IPS-18a (cell line): ENCODE measurements around the gene REEP2.

Experiments
- H3K27ac ChIP-seq: one replicate; pipeline ENCODE4 v1.5.1; 2013; ENCODE audit warnings: low read length
- H3K27me3 ChIP-seq: one replicate; pipeline ENCODE4 v1.6.1; 2013; ENCODE audit warnings: mild to moderate bottlenecking, low read length; ENCODE audit not compliant: control insufficient read depth, insufficient read depth
- H3K36me3 ChIP-seq: one replicate; pipeline ENCODE4 v1.6.1; 2013; ENCODE audit warnings: low read depth, low read length; ENCODE audit not compliant: control insufficient read depth
- H3K4me1 ChIP-seq: one replicate; pipeline ENCODE4 v1.6.1; 2013; ENCODE audit warnings: low read depth, low read length; ENCODE audit not compliant: control insufficient read depth
- H3K4me3 ChIP-seq: one replicate; pipeline ENCODE4 v1.5.1; 2013; ENCODE audit warnings: low read length
- H3K9ac ChIP-seq: one replicate; pipeline ENCODE4 v1.6.1; 2013; ENCODE audit warnings: mild to moderate bottlenecking, low read length, moderate library complexity
- H3K9me3 ChIP-seq: one replicate; pipeline ENCODE4 v1.6.1; 2013; ENCODE audit warnings: low read depth, low read length; ENCODE audit not compliant: control insufficient read depth

Gene REEP2

DNA sequence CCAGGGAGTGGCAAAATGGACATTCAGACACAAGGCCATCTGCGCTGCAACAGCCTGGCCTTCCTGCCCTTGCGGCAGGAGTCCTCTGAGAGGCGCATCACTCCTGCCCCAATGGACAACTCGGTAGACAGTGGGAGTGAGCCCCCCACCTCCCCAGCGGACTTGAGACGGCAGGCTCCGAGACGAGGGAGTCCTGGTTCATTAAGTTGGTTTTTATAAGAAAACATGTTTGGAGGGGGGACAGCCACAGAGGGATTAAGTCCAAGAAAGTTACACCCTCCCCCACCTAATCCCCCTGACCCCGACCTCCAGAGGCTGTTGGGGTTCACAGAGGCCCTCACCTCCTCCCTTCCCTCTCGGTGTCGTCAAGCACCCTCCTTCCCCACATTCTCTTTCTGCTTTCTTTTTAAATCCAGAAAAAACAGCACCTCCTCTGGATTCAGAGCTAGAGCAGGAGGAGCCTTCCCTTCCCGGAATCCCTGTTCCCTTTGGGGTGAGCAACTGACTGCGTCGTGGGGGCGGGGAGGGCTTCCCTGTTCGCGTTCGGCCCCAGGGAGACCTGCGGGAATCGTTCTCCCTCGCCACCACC lies 24.7 kb downstream of the REEP2 start:
- H3K9me3 ChIP-seq = no peaks in the 10 kb centered on the region
- H3K4me3 ChIP-seq = peak overlapping the region; percentile 94
- peaks cover 13% of the 10 kb centered on the region for H3K36me3 ChIP-seq
- peak overlapping the region; percentile 81 for H3K27ac ChIP-seq
- peaks cover 5% of the 10 kb centered on the region for H3K4me1 ChIP-seq
- H3K9ac ChIP-seq = peak overlapping the region; percentile 90
- peaks cover 18% of the 10 kb centered on the region for H3K27me3 ChIP-seq

DNA sequence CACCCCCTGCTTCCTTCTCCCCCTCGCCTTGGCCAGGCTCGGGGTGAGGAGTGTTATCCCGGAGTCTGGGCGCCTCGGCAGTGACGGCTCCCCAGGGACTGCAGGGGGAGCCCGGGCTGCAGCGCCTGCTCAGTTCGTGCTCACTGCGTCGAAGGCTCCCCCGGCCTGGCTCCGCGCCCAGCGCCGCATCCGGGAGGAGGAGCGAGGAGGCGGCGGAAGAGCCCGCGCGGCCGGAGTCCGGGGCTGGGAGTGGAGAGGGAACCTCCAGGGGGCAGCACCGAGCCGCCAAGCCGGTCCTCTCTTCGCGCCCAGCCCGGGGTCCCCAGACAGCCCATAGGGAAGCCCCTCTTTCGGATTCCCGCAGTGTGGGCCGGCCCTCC lies 25.1 kb downstream of the REEP2 start:
- H3K4me1 ChIP-seq = peaks cover 5% of the 10 kb centered on the region
- H3K36me3 ChIP-seq = peaks cover 15% of the 10 kb centered on the region
- H3K27ac ChIP-seq = peak overlapping the region; percentile 81
- H3K4me3 ChIP-seq = peak overlapping the region; percentile 94
- no peaks in the 10 kb centered on the region for H3K9me3 ChIP-seq
- H3K9ac ChIP-seq = peak overlapping the region; percentile 90
- H3K27me3 ChIP-seq = peaks cover 18% of the 10 kb centered on the region

DNA sequence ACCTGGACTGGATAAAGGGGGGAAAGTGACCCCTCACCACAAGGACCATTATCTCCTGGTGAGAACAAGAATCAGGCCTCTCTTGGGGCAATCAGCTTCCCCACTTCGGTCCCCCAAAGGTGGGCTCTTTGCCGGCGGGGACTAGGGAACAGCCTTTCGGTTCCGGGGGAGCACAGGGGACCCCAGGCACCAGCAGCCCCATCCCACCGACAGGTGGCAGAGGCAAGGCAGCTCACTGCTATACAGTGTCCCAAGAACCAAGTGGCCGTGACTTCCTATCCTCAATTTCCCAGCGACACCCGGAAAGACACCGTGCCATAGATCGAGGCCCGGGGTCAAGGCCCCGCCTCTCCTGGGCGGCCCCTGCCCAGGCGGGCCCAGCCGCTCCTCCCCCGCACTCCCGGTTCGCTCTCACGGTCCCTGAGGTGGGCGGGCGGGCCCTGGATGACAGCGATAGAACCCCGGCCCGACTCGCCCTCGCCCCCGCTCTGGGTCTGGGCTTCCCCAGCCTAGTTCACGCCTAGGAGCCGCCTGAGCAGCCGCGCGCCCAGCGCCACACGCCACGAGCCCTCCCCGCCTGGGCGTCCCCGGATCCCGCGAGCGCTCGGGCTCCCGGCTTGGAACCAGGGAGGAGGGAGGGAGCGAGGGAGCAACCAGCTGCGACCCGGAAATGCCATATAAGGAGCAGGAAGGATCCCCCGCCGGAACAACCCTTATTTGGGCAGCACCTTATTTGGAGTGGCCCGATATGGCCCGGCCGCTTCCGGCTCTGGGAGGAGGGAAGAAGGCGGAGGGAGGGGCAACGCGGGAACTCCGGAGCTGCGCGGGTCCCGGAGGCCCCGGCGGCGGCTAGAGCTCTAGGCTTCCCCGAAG lies 25.8 kb downstream of the REEP2 start:
- Histone ChIP-seq H3K36me3 (peaks cover 15% of the 10 kb centered on the region), H3K9ac (peak overlapping the region; percentile 90), H3K9me3 (no peaks in the 10 kb centered on the region), H3K27me3 (peaks cover 18% of the 10 kb centered on the region), H3K4me3 (peak overlapping the region; percentile 94), H3K4me1 (peaks cover 5% of the 10 kb centered on the region), H3K27ac (peak overlapping the region; percentile 74)

DNA sequence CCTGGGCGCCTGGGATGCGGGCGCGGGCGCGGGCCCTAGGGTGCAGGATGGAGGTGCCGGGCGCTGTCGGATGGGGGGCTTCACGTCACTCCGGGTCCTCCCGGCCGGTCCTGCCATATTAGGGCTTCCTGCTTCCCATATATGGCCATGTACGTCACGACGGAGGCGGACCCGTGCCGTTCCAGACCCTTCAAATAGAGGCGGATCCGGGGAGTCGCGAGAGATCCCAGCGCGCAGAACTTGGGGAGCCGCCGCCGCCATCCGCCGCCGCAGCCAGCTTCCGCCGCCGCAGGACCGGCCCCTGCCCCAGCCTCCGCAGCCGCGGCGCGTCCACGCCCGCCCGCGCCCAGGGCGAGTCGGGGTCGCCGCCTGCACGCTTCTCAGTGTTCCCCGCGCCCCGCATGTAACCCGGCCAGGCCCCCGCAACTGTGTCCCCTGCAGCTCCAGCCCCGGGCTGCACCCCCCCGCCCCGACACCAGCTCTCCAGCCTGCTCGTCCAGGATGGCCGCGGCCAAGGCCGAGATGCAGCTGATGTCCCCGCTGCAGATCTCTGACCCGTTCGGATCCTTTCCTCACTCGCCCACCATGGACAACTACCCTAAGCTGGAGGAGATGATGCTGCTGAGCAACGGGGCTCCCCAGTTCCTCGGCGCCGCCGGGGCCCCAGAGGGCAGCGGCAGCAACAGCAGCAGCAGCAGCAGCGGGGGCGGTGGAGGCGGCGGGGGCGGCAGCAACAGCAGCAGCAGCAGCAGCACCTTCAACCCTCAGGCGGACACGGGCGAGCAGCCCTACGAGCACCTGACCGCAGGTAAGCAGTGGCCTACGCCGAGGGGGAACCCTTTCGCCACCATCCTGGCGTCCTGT lies 26.6 kb downstream of the REEP2 start, which contains the start of gene EGR1:
TSS of gene EGR1 (plus strand) at position 219 of the 864 bp plus-strand sequence. CDS start at position 502, 283 bp downstream.
- Histone ChIP-seq H3K4me3 (peak within 1 kb of the TSS; percentile 94), H3K27me3 (peaks cover 18% of the 10 kb centered on the region), H3K9ac (peak within 1 kb of the TSS; percentile 90), H3K27ac (peak within 1 kb of the TSS; percentile 74), H3K9me3 (no peaks in the 10 kb centered on the region), H3K36me3 (peaks cover 15% of the 10 kb centered on the region), H3K4me1 (peaks cover 5% of the 10 kb centered on the region)

DNA sequence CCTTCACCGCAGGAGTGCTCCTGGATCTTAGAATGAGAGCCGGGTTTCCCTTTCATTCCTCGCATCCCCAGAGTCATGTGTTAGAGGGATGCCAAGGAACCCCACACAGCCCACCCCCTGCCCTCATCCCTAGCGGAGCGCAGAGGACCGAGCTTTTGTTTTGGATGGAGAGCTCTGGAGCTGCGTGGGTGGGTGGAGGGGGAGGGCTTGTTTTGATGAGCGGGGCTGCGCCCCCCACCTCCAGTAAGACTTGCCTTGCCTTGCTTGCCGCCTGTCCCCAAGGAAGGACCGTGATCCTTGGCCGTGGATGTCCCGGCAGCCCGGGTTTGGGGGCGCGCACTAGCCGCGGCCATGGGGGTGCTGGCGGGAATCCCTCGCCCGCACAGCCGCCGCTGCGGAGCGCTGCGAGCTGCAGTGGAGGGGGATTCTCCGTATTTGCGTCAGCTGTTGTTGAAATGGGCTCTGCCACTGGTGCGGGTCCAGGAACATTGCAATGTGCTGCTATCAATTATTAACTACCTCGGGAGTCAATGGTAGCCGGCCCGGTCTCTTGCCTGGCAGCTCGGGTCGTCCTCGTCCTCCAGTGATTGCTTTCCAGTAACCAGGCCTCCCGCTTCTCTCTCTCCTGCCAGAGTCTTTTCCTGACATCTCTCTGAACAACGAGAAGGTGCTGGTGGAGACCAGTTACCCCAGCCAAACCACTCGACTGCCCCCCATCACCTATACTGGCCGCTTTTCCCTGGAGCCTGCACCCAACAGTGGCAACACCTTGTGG lies 27.5 kb downstream of the REEP2 start:
- no peak overlapping the region for H3K27ac ChIP-seq
- H3K9ac ChIP-seq = peak overlapping the region; percentile 75

DNA sequence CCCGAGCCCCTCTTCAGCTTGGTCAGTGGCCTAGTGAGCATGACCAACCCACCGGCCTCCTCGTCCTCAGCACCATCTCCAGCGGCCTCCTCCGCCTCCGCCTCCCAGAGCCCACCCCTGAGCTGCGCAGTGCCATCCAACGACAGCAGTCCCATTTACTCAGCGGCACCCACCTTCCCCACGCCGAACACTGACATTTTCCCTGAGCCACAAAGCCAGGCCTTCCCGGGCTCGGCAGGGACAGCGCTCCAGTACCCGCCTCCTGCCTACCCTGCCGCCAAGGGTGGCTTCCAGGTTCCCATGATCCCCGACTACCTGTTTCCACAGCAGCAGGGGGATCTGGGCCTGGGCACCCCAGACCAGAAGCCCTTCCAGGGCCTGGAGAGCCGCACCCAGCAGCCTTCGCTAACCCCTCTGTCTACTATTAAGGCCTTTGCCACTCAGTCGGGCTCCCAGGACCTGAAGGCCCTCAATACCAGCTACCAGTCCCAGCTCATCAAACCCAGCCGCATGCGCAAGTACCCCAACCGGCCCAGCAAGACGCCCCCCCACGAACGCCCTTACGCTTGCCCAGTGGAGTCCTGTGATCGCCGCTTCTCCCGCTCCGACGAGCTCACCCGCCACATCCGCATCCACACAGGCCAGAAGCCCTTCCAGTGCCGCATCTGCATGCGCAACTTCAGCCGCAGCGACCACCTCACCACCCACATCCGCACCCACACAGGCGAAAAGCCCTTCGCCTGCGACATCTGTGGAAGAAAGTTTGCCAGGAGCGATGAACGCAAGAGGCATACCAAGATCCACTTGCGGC lies 28.2 kb downstream of the REEP2 start:
- H3K27me3 ChIP-seq = peaks cover 18% of the 10 kb centered on the region
- H3K9ac ChIP-seq = peak overlapping the region; percentile 75
- no peaks in the 10 kb centered on the region for H3K4me1 ChIP-seq
- H3K9me3 ChIP-seq = no peaks in the 10 kb centered on the region
- H3K36me3 ChIP-seq = peaks cover 15% of the 10 kb centered on the region
- peak overlapping the region; percentile 94 for H3K4me3 ChIP-seq
- no peak overlapping the region for H3K27ac ChIP-seq

More for the DNA sequence above, 27.5 kb downstream of the REEP2 start:
- peak overlapping the region; percentile 94 for H3K4me3 ChIP-seq
- peaks cover 5% of the 10 kb centered on the region for H3K4me1 ChIP-seq
- H3K36me3 ChIP-seq = peaks cover 15% of the 10 kb centered on the region
- H3K27me3 ChIP-seq = peaks cover 18% of the 10 kb centered on the region
- no peaks in the 10 kb centered on the region for H3K9me3 ChIP-seq

DNA sequence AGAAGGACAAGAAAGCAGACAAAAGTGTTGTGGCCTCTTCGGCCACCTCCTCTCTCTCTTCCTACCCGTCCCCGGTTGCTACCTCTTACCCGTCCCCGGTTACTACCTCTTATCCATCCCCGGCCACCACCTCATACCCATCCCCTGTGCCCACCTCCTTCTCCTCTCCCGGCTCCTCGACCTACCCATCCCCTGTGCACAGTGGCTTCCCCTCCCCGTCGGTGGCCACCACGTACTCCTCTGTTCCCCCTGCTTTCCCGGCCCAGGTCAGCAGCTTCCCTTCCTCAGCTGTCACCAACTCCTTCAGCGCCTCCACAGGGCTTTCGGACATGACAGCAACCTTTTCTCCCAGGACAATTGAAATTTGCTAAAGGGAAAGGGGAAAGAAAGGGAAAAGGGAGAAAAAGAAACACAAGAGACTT lies 28.9 kb downstream of the REEP2 start:
- peak overlapping the region; percentile 94 for H3K4me3 ChIP-seq
- no peaks in the 10 kb centered on the region for H3K4me1 ChIP-seq
- no peaks in the 10 kb centered on the region for H3K9me3 ChIP-seq
- H3K27me3 ChIP-seq = peaks cover 18% of the 10 kb centered on the region
- no peak overlapping the region for H3K9ac ChIP-seq
- peaks cover 15% of the 10 kb centered on the region for H3K36me3 ChIP-seq
- no peak overlapping the region for H3K27ac ChIP-seq

DNA sequence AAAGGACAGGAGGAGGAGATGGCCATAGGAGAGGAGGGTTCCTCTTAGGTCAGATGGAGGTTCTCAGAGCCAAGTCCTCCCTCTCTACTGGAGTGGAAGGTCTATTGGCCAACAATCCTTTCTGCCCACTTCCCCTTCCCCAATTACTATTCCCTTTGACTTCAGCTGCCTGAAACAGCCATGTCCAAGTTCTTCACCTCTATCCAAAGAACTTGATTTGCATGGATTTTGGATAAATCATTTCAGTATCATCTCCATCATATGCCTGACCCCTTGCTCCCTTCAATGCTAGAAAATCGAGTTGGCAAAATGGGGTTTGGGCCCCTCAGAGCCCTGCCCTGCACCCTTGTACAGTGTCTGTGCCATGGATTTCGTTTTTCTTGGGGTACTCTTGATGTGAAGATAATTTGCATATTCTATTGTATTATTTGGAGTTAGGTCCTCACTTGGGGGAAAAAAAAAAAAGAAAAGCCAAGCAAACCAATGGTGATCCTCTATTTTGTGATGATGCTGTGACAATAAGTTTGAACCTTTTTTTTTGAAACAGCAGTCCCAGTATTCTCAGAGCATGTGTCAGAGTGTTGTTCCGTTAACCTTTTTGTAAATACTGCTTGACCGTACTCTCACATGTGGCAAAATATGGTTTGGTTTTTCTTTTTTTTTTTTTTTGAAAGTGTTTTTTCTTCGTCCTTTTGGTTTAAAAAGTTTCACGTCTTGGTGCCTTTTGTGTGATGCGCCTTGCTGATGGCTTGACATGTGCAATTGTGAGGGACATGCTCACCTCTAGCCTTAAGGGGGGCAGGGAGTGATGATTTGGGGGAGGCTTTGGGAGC lies 29.5 kb downstream of the REEP2 start:
- Histone ChIP-seq H3K36me3 (peaks cover 15% of the 10 kb centered on the region), H3K27me3 (peaks cover 18% of the 10 kb centered on the region), H3K27ac (no peak overlapping the region), H3K4me3 (peak overlapping the region; percentile 94), H3K4me1 (no peaks in the 10 kb centered on the region), H3K9ac (no peak overlapping the region), H3K9me3 (no peaks in the 10 kb centered on the region)

DNA sequence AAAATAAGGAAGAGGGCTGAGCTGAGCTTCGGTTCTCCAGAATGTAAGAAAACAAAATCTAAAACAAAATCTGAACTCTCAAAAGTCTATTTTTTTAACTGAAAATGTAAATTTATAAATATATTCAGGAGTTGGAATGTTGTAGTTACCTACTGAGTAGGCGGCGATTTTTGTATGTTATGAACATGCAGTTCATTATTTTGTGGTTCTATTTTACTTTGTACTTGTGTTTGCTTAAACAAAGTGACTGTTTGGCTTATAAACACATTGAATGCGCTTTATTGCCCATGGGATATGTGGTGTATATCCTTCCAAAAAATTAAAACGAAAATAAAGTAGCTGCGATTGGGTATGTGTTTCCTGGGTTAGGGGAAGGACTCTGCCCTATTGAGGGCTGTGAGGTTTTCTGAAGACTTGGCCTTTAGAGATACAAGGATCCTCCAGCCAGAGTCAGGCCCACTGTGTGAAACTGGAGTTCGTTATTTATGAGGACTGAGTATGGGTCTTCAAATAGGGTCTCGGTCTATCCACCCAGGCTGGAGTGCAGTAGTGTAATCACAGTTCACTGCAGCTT lies 30.2 kb downstream of the REEP2 start:
- Histone ChIP-seq H3K9ac (no peak overlapping the region), H3K27me3 (peaks cover 18% of the 10 kb centered on the region), H3K9me3 (no peaks in the 10 kb centered on the region)

More for the DNA sequence above, 30.2 kb downstream of the REEP2 start:
- Histone ChIP-seq H3K4me1 (no peaks in the 10 kb centered on the region), H3K4me3 (peak overlapping the region; percentile 94), H3K36me3 (peaks cover 15% of the 10 kb centered on the region), H3K27ac (no peak overlapping the region)
